Smooth muscle cell (in vitro differentiated cells): ENCODE measurements around the gene SLC6A8. TPM values are rescaled to one million over a fixed set of nuclear protein-coding genes. Genes with fewer than 3 reads are reported as not detected.

Source experiments
- DNase-seq: peaks from one replicate; lab custom pipeline; 2025; ENCODE audit not compliant: unreplicated experiment; lab: John Stamatoyannopoulos, UW
- H2AFZ ChIP-seq: fragments of 200-600 bp; sonication (generic); 2 replicates; pipeline ENCODE4 v1.6.0; 2016; ENCODE audit warnings: antibody characterized with exemption, low read depth, mild to moderate bottlenecking
- H3F3A ChIP-seq: fragments of 200-600 bp; sonication (generic); 2 replicates; pipeline ENCODE4 v1.6.0; 2017; ENCODE audit warnings: antibody characterized with exemption, low read depth
- H3K27ac ChIP-seq: fragments of 200-600 bp; sonication (generic); 2 replicates; pipeline ENCODE4 v1.5.1; 2016; ENCODE audit warnings: low read depth, mild to moderate bottlenecking
- H3K27me3 ChIP-seq: fragments of 200-600 bp; sonication (generic); 2 replicates; pipeline ENCODE4 v1.6.1; 2016; ENCODE audit warnings: low read depth, mild to moderate bottlenecking
- H3K36me3 ChIP-seq: fragments of 200-600 bp; sonication (generic); 2 replicates; pipeline ENCODE4 v1.5.1; 2016; ENCODE audit warnings: low read depth
- H3K4me1 ChIP-seq: fragments of 200-600 bp; sonication (generic); 2 replicates; pipeline ENCODE4 v1.5.1; 2016; ENCODE audit warnings: low read depth
- H3K4me2 ChIP-seq: fragments of 200-600 bp; sonication (generic); 2 replicates; pipeline ENCODE4 v1.6.0; 2016; ENCODE audit warnings: mild to moderate bottlenecking
- H3K4me3 ChIP-seq: fragments of 200-600 bp; sonication (generic); 2 replicates; pipeline ENCODE4 v1.5.1; 2016; ENCODE audit warnings: mild to moderate bottlenecking
- H3K79me2 ChIP-seq: fragments of 200-600 bp; sonication (generic); 2 replicates; pipeline ENCODE4 v1.6.0; 2016; ENCODE audit warnings: low read depth, mild to moderate bottlenecking
- H3K9ac ChIP-seq: fragments of 200-600 bp; sonication (generic); 2 replicates; pipeline ENCODE4 v1.6.0; 2016; ENCODE audit warnings: low read depth
- H3K9me3 ChIP-seq: fragments of 200-600 bp; sonication (generic); replicated peaks from 2 replicates; pipeline ENCODE4 v1.5.1; 2016; ENCODE audit warnings: low read depth
- H4K20me1 ChIP-seq: fragments of 200-600 bp; sonication (generic); 2 replicates; pipeline ENCODE4 v1.6.0; 2016; ENCODE audit warnings: low read depth
- WGBS: methylation state at CpG from one replicate; pipeline ENCODE4 v1.1.7; 2016; ENCODE audit warnings: low lambda C conversion rate; 5-methylcytosine and 5-hydroxymethylcytosine counted together
- polyA plus RNA-seq: library from polyadenylated mRNA; unstranded; fragments of >200 nt; fragmentation: Nextera tagmentation; extraction: Ambion mirVana; gene quantifications from 2 replicates; pipeline ENCODE4 v1.2.1, GENCODE V29; 2016
- total RNA-seq: library from RNA; depleted of rRNA; stranded (reverse); fragments of >200 nt; gene quantifications from 2 replicates; pipeline ENCODE4 v1.2.3, GENCODE V29; 2014
- TF ChIP-seq, protein P1 (sequence below): fragments of 200-600 bp; sonication (generic); IDR thresholded peaks from 2 replicates; pipeline ENCODE4 v1.5.1; 2017; ENCODE audit warnings: borderline replicate concordance, mild to moderate bottlenecking, antibody characterized with exemption; ENCODE audit not compliant: insufficient read depth, poor library complexity, severe bottlenecking

The SLC6A8 gene
- total and polyA plus RNA-seq, 2 experiments from 2014 or later, result 45.2 to 98.1 TPM

DNA sequence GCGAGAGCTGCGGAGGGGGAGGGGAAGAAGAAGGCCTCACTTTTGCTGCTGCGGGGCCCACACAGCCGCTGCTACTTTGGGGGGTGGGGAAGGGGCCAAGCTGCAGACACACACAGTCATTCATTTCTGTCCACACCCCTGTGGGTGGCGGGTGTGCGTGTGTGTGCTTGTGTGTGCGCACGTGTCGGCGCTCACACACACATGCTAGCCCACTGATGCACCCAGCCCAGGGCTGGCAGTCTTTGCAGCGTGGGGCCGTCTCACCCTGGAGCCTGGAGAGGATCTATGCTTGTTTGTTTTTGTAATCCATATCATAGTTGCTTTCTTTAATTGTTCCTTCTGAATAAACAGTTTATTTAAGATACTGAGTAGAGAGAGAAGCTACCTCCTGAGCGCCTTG is 36.8 kb upstream of the SLC6A8 start:
- H3F3A ChIP-seq, result no peaks in the 10 kb centered on the region
- 92% methylated on average over 13 of the region's 13 CpGs for WGBS
- H3K27me3 ChIP-seq, result no peaks in the 10 kb centered on the region
- no peak overlapping the region for H2AFZ ChIP-seq
- H3K36me3 ChIP-seq, result no peaks in the 10 kb centered on the region
- H4K20me1 ChIP-seq, result no peaks in the 10 kb centered on the region
- no peaks in the 10 kb centered on the region for H3K79me2 ChIP-seq
- no peaks in the 10 kb centered on the region for H3K9me3 ChIP-seq
- TF ChIP-seq, protein P1, sequence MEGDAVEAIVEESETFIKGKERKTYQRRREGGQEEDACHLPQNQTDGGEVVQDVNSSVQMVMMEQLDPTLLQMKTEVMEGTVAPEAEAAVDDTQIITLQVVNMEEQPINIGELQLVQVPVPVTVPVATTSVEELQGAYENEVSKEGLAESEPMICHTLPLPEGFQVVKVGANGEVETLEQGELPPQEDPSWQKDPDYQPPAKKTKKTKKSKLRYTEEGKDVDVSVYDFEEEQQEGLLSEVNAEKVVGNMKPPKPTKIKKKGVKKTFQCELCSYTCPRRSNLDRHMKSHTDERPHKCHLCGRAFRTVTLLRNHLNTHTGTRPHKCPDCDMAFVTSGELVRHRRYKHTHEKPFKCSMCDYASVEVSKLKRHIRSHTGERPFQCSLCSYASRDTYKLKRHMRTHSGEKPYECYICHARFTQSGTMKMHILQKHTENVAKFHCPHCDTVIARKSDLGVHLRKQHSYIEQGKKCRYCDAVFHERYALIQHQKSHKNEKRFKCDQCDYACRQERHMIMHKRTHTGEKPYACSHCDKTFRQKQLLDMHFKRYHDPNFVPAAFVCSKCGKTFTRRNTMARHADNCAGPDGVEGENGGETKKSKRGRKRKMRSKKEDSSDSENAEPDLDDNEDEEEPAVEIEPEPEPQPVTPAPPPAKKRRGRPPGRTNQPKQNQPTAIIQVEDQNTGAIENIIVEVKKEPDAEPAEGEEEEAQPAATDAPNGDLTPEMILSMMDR, result no peak
- no peak overlapping the region for H3K27ac ChIP-seq
- no peak overlapping the region for H3K4me2 ChIP-seq
- DNase-seq, result no peak
- no peak overlapping the region for H3K9ac ChIP-seq
- no peaks in the 10 kb centered on the region for H3K4me1 ChIP-seq
- H3K4me3 ChIP-seq, result no peak overlapping the region

DNA sequence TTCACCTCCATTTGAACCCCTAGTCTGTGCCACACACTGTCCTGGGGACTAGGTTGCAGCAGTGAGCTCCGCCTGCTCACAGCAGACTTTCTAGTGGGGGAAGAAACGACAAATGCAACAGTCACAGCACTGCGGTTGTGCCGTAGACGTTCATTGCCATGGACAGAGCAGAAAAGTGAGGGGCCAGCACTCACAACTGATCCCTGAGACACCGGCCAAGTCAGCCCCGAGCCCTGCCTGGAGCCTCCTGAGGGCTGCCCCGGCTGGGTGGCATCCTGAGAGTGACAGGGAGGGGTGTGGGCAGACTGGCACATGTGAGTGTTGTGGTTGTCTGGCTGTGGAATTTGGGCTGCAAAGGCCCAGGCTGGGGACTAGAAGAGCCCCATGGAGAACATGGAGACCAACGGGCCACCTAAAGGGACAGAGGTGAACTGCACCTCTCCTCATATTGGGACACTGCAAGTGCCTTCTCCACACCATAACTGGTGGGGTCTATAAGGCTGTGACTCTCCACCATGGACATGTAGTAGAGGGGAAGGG is 36.1 kb upstream of the SLC6A8 start:
- Histone ChIP-seq H3F3A (no peaks in the 10 kb centered on the region), H3K9ac (no peak overlapping the region), H3K4me1 (no peaks in the 10 kb centered on the region), H3K27me3 (no peaks in the 10 kb centered on the region), H3K79me2 (no peaks in the 10 kb centered on the region), H3K27ac (no peak overlapping the region), H3K36me3 (no peaks in the 10 kb centered on the region), H3K4me3 (no peak overlapping the region), H4K20me1 (no peaks in the 10 kb centered on the region), H3K9me3 (no peaks in the 10 kb centered on the region), H2AFZ (no peak overlapping the region), H3K4me2 (no peak overlapping the region)
- WGBS, result 83% methylated on average over 9 of the region's 9 CpGs
- DNase-seq, result no peak
- TF ChIP-seq, protein P1, result peak; percentile 26

DNA sequence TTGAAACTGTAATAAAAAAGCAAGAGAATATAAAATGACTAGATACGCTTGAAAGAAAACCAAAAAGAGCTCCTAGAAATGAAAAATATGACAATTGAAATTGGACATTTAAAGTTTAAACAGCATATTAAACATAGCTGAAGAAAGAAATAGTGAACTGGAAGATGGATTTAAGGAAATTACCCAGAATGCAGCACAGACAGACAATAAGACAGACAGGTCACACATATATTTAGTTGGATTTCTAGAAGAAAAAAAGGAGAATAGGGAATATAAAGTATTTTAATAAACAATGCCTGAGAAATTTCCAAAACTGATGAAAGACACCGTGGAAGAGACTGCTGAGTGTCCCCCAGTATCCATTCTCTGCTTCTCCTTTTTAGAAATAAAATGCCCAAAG is 34.2 kb upstream of the SLC6A8 start:
- Histone ChIP-seq H3K27me3 (no peaks in the 10 kb centered on the region), H3K27ac (no peak overlapping the region)

More for the DNA sequence above, 34.2 kb upstream of the SLC6A8 start:
- H3K4me1 ChIP-seq, result no peaks in the 10 kb centered on the region
- no peaks in the 10 kb centered on the region for H3F3A ChIP-seq
- 83% methylated on average over 2 of the region's 2 CpGs for WGBS
- H3K9ac ChIP-seq, result no peak overlapping the region
- H3K36me3 ChIP-seq, result no peaks in the 10 kb centered on the region
- no peak overlapping the region for H3K4me2 ChIP-seq
- no peak overlapping the region for H3K4me3 ChIP-seq
- H3K79me2 ChIP-seq, result no peaks in the 10 kb centered on the region
- no peak overlapping the region for H2AFZ ChIP-seq
- DNase-seq, result no peak
- no peaks in the 10 kb centered on the region for H3K9me3 ChIP-seq
- H4K20me1 ChIP-seq, result no peaks in the 10 kb centered on the region
- TF ChIP-seq, protein P1, result no peak
